Measurements from ENCODE around the gene ADGB. TPM values are rescaled to one million over a fixed set of nuclear protein-coding genes. Genes with fewer than 3 reads are reported as not detected.

Gene ADGB
- total and polyA plus RNA-seq, 9 of the 15 experiments (the other 6 are each of a cell fraction or from before 2014, with no cell fraction given), result not detected

GRCh38 chr6:146805546-146806325 is 207.0 kb downstream of the ADGB start:
- in situ Hi-C loops (cut with MboI), result no loop called here
- peaks cover 0 to 3% of the 10 kb centered on the region in 2 experiments; a peak in 2 of 5 replicates for H3K4me1 ChIP-seq (replicated peaks in 1 of 2; ENCODE audit: control insufficient read depth in 2 of 2, insufficient read depth in 2 of 2, low read length in 2 of 2)
- ChIA-PET POLR2A (no interaction called here), CTCF (ENCODE audit: low intra/inter-chr PET ratio) (no interaction called here)
- BruUV-seq (replicated peaks), result no TSS peak
- ATAC-seq, result no peak
- no peaks in the 10 kb centered on the region for H3K79me2 ChIP-seq (ENCODE audit: control insufficient read depth, insufficient read depth, low read length)
- no peak overlapping the region for H3K4me3 ChIP-seq
- no peaks in the 10 kb centered on the region for H4K20me1 ChIP-seq (replicated peaks; ENCODE audit: control insufficient read depth, insufficient read depth, low read length)
- H3K9me3 ChIP-seq (replicated peaks; ENCODE audit: control insufficient read depth, insufficient read depth, low read depth, low read length), result no peaks in the 10 kb centered on the region
- H3K27me3 ChIP-seq (ENCODE audit: control insufficient read depth in 2 of 2, insufficient read depth in 2 of 2, low read length in 2 of 2), result no peaks in the 10 kb centered on the region
- no peaks in the 10 kb centered on the region for H3K36me3 ChIP-seq (ENCODE audit: control insufficient read depth, insufficient read depth, low read length)
- H3K4me2 ChIP-seq (ENCODE audit: insufficient read depth, low read length), result no peak overlapping the region
- TF ChIP-seq MCM7 (IDR thresholded peaks at IDR 0.05) (no peak), THRB (CRISPR knock-in tag; conservative IDR thresholded peaks at IDR 0.05) (no peak), HDGF (IDR thresholded peaks at IDR 0.05) (no peak), HSF4 (CRISPR knock-in tag; IDR thresholded peaks at IDR 0.05; ENCODE audit: borderline replicate concordance) (no peak), ATF1 (CRISPR knock-in tag; IDR thresholded peaks at IDR 0.05) (no peak), ATF1 (tag; IDR thresholded peaks at IDR 0.05) (no peak), ZKSCAN1 (IDR thresholded peaks at IDR 0.05; ENCODE audit: low read depth, low read length) (no peak), CCAR2 (IDR thresholded peaks at IDR 0.05; ENCODE audit: low read depth, low read length) (no peak), ZBED1 (IDR thresholded peaks at IDR 0.05) (no peak), NFE2L1 (tag; IDR thresholded peaks at IDR 0.05; ENCODE audit: borderline replicate concordance, low read depth) (no peak)
- intact Hi-C loops (cut with micrococcal nuclease), result no loop called here
- H3K9me1 ChIP-seq (ENCODE audit: control insufficient read depth, insufficient read depth, low read length), result no peaks in the 10 kb centered on the region
- no peak for FAIRE-seq
- H3K27ac ChIP-seq (ENCODE audit: extremely low read depth, low read depth, low read length), result no peak overlapping the region
- no peak overlapping the region for H3K9ac ChIP-seq (ENCODE audit: insufficient read depth in 1 of 2, low read depth in 2 of 2, low read length in 2 of 2)
- no peak for DNase-seq (ENCODE audit: extremely low read depth in 1 of 4, low spot score in 3 of 4)
- H2AFZ ChIP-seq (ENCODE audit: low read depth, low read length), result no peak overlapping the region
- 43% methylated on average over 2 of the region's 2 CpGs for WGBS (ENCODE audit: insufficient coverage, low coverage, missing lambda C conversion rate)
